Measurements from ENCODE around the gene RASGEF1C. TPM values are rescaled to one million over a fixed set of nuclear protein-coding genes. Genes with fewer than 3 reads are reported as not detected.

RASGEF1C gene
- total RNA-seq, 1 experiment from 2014 or later, result not detected

DNA sequence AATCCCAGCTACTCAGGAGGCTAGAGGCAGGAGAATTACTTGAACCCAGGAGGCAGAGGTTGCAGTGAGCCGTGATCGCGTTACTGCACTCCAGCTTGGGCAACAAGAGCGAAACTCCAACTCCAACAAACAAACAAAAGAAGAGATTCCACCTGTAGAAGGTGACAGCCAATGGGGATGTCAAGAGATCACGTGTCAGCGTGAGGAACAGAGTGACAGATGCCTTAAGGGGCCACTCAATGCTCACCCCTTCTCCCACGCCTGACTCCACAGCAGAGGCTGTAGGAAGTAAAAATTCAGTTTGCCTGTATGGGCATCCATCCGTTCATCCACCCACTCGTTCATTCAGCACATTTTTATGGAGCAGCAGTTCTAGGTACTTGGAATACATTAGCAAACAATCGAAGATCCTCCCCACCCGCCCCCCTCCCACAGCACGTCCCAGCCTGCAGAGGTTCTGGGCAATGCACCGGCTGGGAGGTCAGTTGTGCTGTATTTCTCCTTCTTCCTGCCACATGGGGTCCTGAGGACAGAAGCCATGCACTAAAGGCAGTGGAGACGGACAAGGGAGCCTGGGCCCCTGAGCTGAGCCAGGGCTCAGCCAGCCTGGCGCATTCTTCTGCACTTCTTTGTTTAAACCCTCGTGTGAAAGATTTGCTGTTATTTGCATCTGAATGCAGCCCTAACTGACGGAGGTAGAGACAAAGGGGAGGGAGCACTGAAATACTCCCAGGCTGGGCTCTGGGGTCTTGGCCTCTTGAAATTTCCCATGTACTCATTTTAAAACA is 126.2 kb downstream of the RASGEF1C start:
- peaks cover 18% of the 10 kb centered on the region for H3K4me1 Mint-ChIP-seq (ENCODE audit: low read depth, unreplicated experiment)
- no peaks in the 10 kb centered on the region for H3K36me3 Mint-ChIP-seq (ENCODE audit: insufficient read depth, unreplicated experiment)
- TF ChIP-seq, protein P1, sequence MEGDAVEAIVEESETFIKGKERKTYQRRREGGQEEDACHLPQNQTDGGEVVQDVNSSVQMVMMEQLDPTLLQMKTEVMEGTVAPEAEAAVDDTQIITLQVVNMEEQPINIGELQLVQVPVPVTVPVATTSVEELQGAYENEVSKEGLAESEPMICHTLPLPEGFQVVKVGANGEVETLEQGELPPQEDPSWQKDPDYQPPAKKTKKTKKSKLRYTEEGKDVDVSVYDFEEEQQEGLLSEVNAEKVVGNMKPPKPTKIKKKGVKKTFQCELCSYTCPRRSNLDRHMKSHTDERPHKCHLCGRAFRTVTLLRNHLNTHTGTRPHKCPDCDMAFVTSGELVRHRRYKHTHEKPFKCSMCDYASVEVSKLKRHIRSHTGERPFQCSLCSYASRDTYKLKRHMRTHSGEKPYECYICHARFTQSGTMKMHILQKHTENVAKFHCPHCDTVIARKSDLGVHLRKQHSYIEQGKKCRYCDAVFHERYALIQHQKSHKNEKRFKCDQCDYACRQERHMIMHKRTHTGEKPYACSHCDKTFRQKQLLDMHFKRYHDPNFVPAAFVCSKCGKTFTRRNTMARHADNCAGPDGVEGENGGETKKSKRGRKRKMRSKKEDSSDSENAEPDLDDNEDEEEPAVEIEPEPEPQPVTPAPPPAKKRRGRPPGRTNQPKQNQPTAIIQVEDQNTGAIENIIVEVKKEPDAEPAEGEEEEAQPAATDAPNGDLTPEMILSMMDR (IDR thresholded peaks at IDR 0.05; ENCODE audit: unreplicated experiment), result no peak
- no TSS peak for BruUV-seq (replicated peaks)
- CTCF ChIA-PET, result interaction anchor here (0.6 to 1.0 kb wide), 2 partner anchors 320 to 427 kb away, joined by 3 read pairs; no protein-coding TSS in a partner anchor
- no peaks in the 10 kb centered on the region for H3K9me3 Mint-ChIP-seq (ENCODE audit: low read depth, unreplicated experiment)
- H3K27ac Mint-ChIP-seq (ENCODE audit: unreplicated experiment), result no peak overlapping the region
- H3K4me3 Mint-ChIP-seq (ENCODE audit: low read depth, unreplicated experiment), result no peak overlapping the region
- intact Hi-C loops (cut with micrococcal nuclease; ENCODE audit: unreplicated experiment), result loop anchor here (10.0 kb wide), 1 partner anchor 168 kb away; no protein-coding TSS in a partner anchor
- DNase-seq, result no peak
- H3K27me3 Mint-ChIP-seq (ENCODE audit: unreplicated experiment), result peaks cover 56% of the 10 kb centered on the region

DNA sequence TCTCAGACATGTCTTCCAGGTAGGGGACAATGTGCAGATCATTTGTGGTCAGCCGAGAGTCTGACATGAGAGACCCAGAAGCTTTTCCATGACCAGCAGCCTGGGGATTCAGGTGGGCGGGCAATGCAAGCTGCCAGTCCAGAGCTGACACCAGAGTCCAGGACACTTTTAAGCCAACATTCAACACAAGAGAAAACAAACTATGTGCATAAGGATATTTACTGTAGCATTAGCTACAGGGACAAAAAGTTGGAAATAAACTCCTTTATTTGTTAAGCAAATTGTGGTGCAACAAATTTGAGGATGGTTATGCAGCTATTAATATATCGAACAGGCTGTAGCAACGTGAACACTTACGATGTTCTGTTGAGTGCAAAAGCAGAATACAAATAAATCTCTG is 127.5 kb downstream of the RASGEF1C start:
- Mint-ChIP-seq H3K36me3 (ENCODE audit: insufficient read depth, unreplicated experiment) (no peaks in the 10 kb centered on the region), H3K4me3 (ENCODE audit: low read depth, unreplicated experiment) (no peak overlapping the region), H3K4me1 (ENCODE audit: low read depth, unreplicated experiment) (peaks cover 18% of the 10 kb centered on the region), H3K27me3 (ENCODE audit: unreplicated experiment) (peaks cover 57% of the 10 kb centered on the region), H3K27ac (ENCODE audit: unreplicated experiment) (no peak overlapping the region), H3K9me3 (ENCODE audit: low read depth, unreplicated experiment) (no peaks in the 10 kb centered on the region)
- no TSS peak for BruUV-seq (replicated peaks)
- intact Hi-C loops (cut with micrococcal nuclease; ENCODE audit: unreplicated experiment), result loop anchor here (10.0 kb wide), 1 partner anchor 167 kb away; no protein-coding TSS in a partner anchor
- CTCF ChIA-PET, result no interaction called here
- TF ChIP-seq, protein P1 (IDR thresholded peaks at IDR 0.05; ENCODE audit: unreplicated experiment), result no peak
- DNase-seq, result no peak

DNA sequence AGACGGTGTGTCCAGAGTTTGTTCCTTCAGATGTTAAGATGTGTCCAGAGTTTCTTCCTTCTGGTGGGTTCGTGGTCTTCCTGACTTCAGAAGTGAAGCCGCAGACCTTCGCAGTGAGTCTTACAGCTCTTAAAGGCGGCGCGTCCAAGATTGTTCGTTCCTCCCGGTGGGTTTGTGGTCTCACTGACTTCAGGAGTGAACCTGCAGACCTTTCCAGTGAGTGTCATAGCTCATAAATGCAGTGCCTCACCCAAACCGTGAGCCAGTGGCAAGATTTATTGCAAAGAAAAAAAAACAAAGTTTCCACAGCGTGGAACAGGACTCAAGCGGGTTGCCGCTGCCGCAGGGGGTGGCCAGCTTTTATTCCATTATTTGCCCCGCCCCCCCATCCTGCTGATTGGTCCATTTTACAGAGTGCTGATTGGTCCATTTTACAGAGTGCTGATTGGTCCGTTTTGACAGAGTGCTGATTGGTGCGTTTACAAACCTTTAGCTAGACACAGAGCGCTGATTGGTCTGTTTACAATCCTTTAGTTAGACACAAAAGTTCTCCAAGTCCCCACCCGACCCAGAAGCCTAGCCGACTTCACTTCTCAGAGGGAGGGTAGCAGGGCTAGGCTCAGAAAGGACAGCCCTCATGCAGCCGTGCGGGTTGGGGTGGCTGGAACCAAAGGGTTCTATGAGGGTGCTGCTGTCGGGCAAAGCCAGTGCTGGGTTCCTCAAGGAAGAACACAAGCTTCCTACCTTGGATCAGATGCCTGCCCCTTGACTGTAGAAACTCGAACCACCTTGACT is 128.3 kb downstream of the RASGEF1C start:
- intact Hi-C loops (cut with micrococcal nuclease; ENCODE audit: unreplicated experiment), result loop anchor here (10.0 kb wide), 1 partner anchor 166 kb away; no protein-coding TSS in a partner anchor

More for the DNA sequence above, 128.3 kb downstream of the RASGEF1C start:
- Mint-ChIP-seq H3K27ac (ENCODE audit: unreplicated experiment) (no peak overlapping the region), H3K4me1 (ENCODE audit: low read depth, unreplicated experiment) (peaks cover 14% of the 10 kb centered on the region), H3K4me3 (ENCODE audit: low read depth, unreplicated experiment) (no peak overlapping the region), H3K27me3 (ENCODE audit: unreplicated experiment) (peaks cover 64% of the 10 kb centered on the region), H3K36me3 (ENCODE audit: insufficient read depth, unreplicated experiment) (no peaks in the 10 kb centered on the region), H3K9me3 (ENCODE audit: low read depth, unreplicated experiment) (no peaks in the 10 kb centered on the region)
- CTCF ChIA-PET, result no interaction called here
- DNase-seq, result no peak
- BruUV-seq (replicated peaks), result no TSS peak
- TF ChIP-seq, protein P1 (IDR thresholded peaks at IDR 0.05; ENCODE audit: unreplicated experiment), result no peak

Measured in Calu3 (cell line).